Tibial artery (tissue), 4 donors: ENCODE measurements around the gene MED25.

Experiments used
- DNase-seq, 2 donors: peaks; one replicate each; pipeline ENCODE4 v3.0.0-alpha.2; 2019
- H3K27ac ChIP-seq, 2 donors: fragments of 200-600 bp; sonication (generic) in 1 of 2; 1 replicate in 1 of 2; 2 replicates in 1 of 2; pipeline ENCODE4 v1.5.1; 2018 to 2019; ENCODE audit warnings: mild to moderate bottlenecking in 1 of 2
- H3K27me3 ChIP-seq, 2 donors: fragments of 200-600 bp; sonication (generic) in 1 of 2; one replicate each; pipeline versions ENCODE4 v1.5.1 to v1.6.0; 2016 to 2019
- H3K36me3 ChIP-seq, 3 donors: fragments of 200-600 bp; sonication (generic) in 2 of 3; one replicate each; pipeline ENCODE4 v1.5.1; 2016 to 2019; ENCODE audit warnings: mild to moderate bottlenecking in 2 of 3
- H3K4me1 ChIP-seq, 4 donors: fragments of 200-600 bp; sonication (generic) in 2 of 4; 1 replicate in 3 of 4; 2 replicates in 1 of 4; pipeline ENCODE4 v1.5.1; 2016 to 2019
- H3K4me3 ChIP-seq, 2 donors: fragments of 200-600 bp; sonication (generic) in 1 of 2; 1 replicate in 1 of 2; 2 replicates in 1 of 2; pipeline ENCODE4 v1.5.1; 2018 to 2019; ENCODE audit warnings: mild to moderate bottlenecking in 2 of 2
- H3K9me3 ChIP-seq, 3 donors: fragments of 200-600 bp; sonication (generic) in 1 of 3; one replicate each; pipeline ENCODE4 v1.5.1; 2016 to 2019
- intact Hi-C: fragments of 100-400 bp; cut with DNase I; formaldehyde crosslinking; loops from one replicate; pipeline ENCODE4 v1.15.0; 2023; ENCODE audit warnings: low total_unique reads
- TF ChIP-seq, protein P1 (sequence below), 2 experiments: fragments of 200-600 bp in 1 of 2; fragments of 450-650 bp in 1 of 2; IDR thresholded peaks; one replicate each; pipeline ENCODE4 v1.5.1; 2017 to 2019; ENCODE audit warnings: antibody characterized with exemption in 2 of 2, mild to moderate bottlenecking in 1 of 2, moderate library complexity in 1 of 2

The MED25 gene

DNA sequence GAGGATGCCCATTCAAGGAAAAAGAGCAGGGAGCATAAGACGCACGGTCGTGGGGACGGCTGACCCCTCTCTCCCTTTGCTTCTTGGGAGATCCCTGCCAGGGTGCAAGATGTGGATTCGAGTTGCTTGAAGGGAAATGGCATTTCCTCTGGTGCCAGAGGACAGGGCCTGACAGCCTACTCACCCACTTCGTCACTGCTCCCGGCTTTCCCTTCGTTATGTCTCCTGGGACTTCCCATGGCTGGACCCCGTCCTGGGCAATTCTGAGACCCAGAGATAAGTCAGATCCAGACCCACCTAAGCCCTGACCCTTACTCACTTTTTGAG is 60.6 kb downstream of the MED25 start:
- intact Hi-C loops, result no loop called here
- no peaks in the 10 kb centered on the region for H3K9me3 ChIP-seq
- peak overlapping the region; percentile 100 for H3K27ac ChIP-seq
- TF ChIP-seq, protein P1, sequence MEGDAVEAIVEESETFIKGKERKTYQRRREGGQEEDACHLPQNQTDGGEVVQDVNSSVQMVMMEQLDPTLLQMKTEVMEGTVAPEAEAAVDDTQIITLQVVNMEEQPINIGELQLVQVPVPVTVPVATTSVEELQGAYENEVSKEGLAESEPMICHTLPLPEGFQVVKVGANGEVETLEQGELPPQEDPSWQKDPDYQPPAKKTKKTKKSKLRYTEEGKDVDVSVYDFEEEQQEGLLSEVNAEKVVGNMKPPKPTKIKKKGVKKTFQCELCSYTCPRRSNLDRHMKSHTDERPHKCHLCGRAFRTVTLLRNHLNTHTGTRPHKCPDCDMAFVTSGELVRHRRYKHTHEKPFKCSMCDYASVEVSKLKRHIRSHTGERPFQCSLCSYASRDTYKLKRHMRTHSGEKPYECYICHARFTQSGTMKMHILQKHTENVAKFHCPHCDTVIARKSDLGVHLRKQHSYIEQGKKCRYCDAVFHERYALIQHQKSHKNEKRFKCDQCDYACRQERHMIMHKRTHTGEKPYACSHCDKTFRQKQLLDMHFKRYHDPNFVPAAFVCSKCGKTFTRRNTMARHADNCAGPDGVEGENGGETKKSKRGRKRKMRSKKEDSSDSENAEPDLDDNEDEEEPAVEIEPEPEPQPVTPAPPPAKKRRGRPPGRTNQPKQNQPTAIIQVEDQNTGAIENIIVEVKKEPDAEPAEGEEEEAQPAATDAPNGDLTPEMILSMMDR (IDR thresholded peaks at IDR 0.05), result no peak
- H3K4me3 ChIP-seq, result peak overlapping the region; percentile 90 to 97
- no peaks in the 10 kb centered on the region for H3K27me3 ChIP-seq
- H3K4me1 ChIP-seq, result peaks cover 0 to 32% (median 27%) of the 10 kb centered on the region in 4 donors
- DNase-seq, result no peak
- peaks cover 47 to 60% (median 50%) of the 10 kb centered on the region in 3 donors for H3K36me3 ChIP-seq

DNA sequence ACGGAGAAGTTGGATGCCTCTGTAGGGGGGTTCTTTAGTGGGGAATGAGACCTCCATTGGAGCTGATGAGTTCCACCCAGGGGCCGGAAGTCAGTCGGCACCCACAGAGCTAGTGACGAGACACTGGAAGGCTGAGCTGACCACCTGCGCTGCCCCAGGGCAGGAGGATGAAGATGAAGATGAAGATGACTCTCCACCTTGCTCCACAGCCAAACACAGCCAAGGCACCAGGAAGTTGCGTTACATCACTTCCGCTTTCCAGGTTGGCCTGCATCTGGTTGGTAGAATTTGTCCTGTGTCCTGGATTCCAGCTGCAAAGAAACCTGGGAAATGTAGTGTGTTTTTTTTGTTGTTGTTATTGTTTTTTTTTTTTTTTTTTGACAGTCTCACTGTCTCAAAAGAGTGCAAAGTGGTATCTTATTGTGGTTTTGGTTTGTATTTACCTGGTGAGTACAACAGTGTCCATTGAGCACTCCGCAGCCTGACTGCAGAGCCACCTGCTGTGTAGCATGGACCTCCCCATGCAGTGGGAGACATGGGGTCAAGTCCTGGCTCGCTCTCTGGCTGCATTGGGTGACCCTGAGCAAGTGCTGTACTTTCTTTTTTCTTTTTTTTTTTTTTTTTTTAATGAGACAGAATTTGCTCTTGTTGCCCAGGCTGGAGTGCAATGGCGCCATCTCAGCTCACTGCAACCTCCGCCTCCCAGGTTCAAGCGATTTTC is 61.3 kb downstream of the MED25 start:
- H3K27me3 ChIP-seq, result no peaks in the 10 kb centered on the region
- intact Hi-C loops, result no loop called here
- H3K36me3 ChIP-seq, result peaks cover 54 to 60% (median 57%) of the 10 kb centered on the region in 3 donors
- no peak overlapping the region for H3K4me3 ChIP-seq
- TF ChIP-seq, protein P1 (IDR thresholded peaks at IDR 0.05), result no peak
- H3K4me1 ChIP-seq, result peaks cover 0 to 31% (median 23%) of the 10 kb centered on the region in 4 donors
- no peak for DNase-seq
- H3K9me3 ChIP-seq, result no peaks in the 10 kb centered on the region
- H3K27ac ChIP-seq, result no peak overlapping the region

GRCh38 chr19:49880162-49880869 is 62.2 kb downstream of the MED25 start:
- H3K9me3 ChIP-seq, result no peaks in the 10 kb centered on the region
- intact Hi-C loops, result no loop called here
- TF ChIP-seq, protein P1 (IDR thresholded peaks at IDR 0.05), result no peak
- H3K36me3 ChIP-seq, result peaks cover 62 to 66% (median 65%) of the 10 kb centered on the region in 3 donors
- no peaks in the 10 kb centered on the region for H3K27me3 ChIP-seq
- no peak for DNase-seq
- peaks cover 0 to 22% (median 16%) of the 10 kb centered on the region in 4 donors for H3K4me1 ChIP-seq
- H3K4me3 ChIP-seq, result no peak overlapping the region
- H3K27ac ChIP-seq, result no peak overlapping the region

DNA sequence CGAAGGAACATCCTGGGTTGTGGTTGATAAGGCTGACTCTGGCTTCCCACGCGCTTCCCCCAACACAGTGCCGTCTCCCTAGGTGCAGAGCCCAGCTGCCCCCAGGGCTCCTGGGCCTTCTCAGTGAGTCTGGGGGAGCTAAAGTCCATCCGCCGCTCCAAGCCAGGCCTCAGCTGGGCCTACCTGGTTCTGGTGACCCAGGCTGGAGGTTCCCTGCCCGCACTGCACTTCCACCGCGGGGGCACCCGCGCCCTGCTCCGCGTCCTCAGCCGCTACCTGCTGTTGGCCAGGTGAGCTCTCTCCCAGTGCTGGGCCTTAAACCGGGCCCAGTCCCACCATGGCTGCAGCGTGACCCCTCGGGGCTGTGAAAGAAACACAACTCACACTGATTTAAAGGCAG is 63.1 kb downstream of the MED25 start:
- H3K36me3 ChIP-seq, result peaks cover 62 to 74% (median 65%) of the 10 kb centered on the region in 3 donors
- intact Hi-C loops, result no loop called here
- peak in 1 of 2 donors; percentile 56 for DNase-seq

GRCh38 chr19:49881672-49882394 is 63.7 kb downstream of the MED25 start:
- Histone ChIP-seq H3K27me3 (no peaks in the 10 kb centered on the region), H3K9me3 (no peaks in the 10 kb centered on the region), H3K36me3 (peaks cover 62 to 81% (median 67%) of the 10 kb centered on the region in 3 donors), H3K27ac (no peak overlapping the region), H3K4me3 (no peak overlapping the region), H3K4me1 (peaks cover 0 to 15% (median 11%) of the 10 kb centered on the region in 4 donors)
- TF ChIP-seq, protein P1 (IDR thresholded peaks at IDR 0.05), result no peak
- intact Hi-C loops, result no loop called here
- DNase-seq, result peak in 1 of 2 donors; percentile 60

More for the DNA sequence above, 63.1 kb downstream of the MED25 start:
- Histone ChIP-seq H3K27me3 (no peaks in the 10 kb centered on the region), H3K4me3 (no peak overlapping the region), H3K4me1 (peaks cover 0 to 15% (median 11%) of the 10 kb centered on the region in 4 donors), H3K9me3 (no peaks in the 10 kb centered on the region), H3K27ac (no peak overlapping the region)
- TF ChIP-seq, protein P1 (IDR thresholded peaks at IDR 0.05), result no peak
